ENCODE results near the gene ABCC4.

DNA sequence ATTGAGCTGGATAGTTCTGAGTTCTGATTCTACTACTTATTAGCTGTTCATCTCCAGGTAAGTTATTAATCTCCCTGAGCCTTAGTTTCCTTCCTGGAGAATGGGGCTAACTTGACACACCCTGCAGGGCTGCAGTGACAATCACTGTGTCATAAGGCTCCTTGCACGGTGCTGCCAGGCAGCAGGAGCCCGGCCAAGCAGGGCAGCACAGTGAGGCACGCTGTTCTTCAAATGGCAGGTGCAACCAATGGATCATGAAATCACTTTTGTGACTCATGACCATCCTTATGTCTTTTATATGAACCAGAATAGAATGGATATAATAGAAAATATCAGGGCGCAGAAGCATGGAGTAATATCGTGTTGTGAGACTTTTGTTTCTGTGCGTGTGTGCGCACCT lies 242.6 kb downstream of the ABCC4 start:
- TF ChIP-seq, protein P1, sequence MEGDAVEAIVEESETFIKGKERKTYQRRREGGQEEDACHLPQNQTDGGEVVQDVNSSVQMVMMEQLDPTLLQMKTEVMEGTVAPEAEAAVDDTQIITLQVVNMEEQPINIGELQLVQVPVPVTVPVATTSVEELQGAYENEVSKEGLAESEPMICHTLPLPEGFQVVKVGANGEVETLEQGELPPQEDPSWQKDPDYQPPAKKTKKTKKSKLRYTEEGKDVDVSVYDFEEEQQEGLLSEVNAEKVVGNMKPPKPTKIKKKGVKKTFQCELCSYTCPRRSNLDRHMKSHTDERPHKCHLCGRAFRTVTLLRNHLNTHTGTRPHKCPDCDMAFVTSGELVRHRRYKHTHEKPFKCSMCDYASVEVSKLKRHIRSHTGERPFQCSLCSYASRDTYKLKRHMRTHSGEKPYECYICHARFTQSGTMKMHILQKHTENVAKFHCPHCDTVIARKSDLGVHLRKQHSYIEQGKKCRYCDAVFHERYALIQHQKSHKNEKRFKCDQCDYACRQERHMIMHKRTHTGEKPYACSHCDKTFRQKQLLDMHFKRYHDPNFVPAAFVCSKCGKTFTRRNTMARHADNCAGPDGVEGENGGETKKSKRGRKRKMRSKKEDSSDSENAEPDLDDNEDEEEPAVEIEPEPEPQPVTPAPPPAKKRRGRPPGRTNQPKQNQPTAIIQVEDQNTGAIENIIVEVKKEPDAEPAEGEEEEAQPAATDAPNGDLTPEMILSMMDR (IDR thresholded peaks at IDR 0.05; ENCODE audit: low read depth, low read length, poor library complexity, severe bottlenecking), result no peak
- TF ChIP-seq EZH2phosphoT487 (IDR thresholded peaks at IDR 0.05; ENCODE audit: borderline replicate concordance, low read length), result no peak
